Osteoblast (primary cell): ENCODE results near the gene ANKEF1. TPM values are rescaled to one million over a fixed set of nuclear protein-coding genes. Genes with fewer than 3 reads are reported as not detected.

ENCODE experiments used
- DNase-seq: peaks from one replicate; pipeline ENCODE4 v3.0.0; 2011; ENCODE audit warnings: low spot score, mixed read lengths; ENCODE audit not compliant: insufficient read length; ENCODE audit errors: missing footprints
- H2AFZ ChIP-seq: 2 replicates; pipeline ENCODE4 v1.6.0; 2011; ENCODE audit warnings: mild to moderate bottlenecking, low read length
- H3K27ac ChIP-seq: 2 replicates; pipeline ENCODE4 v1.5.1; 2011; ENCODE audit warnings: mild to moderate bottlenecking, low read depth, low read length, moderate library complexity
- H3K27me3 ChIP-seq: 2 replicates; pipeline ENCODE4 v1.6.0; 2012; ENCODE audit warnings: mild to moderate bottlenecking, control low read depth, inconsistent platforms, low read length, moderate library complexity; ENCODE audit not compliant: insufficient read depth
- H3K36me3 ChIP-seq: 2 replicates; pipeline ENCODE4 v1.5.1; 2011; ENCODE audit warnings: mild to moderate bottlenecking, low read length, control low read depth, moderate library complexity; ENCODE audit not compliant: insufficient read depth
- H3K4me1 ChIP-seq: 2 replicates; pipeline ENCODE4 v1.5.1; 2011; ENCODE audit warnings: mild to moderate bottlenecking, low read length, control low read depth, moderate library complexity; ENCODE audit not compliant: insufficient read depth
- H3K4me2 ChIP-seq: 2 replicates; pipeline ENCODE4 v1.6.0; 2011; ENCODE audit warnings: mild to moderate bottlenecking, low read length; ENCODE audit not compliant: insufficient read depth
- H3K4me3 ChIP-seq: fragments of 200-600 bp; sonication (generic); 3 replicates; pipeline ENCODE4 v1.5.1; 2012; ENCODE audit warnings: mild to moderate bottlenecking, low read length, inconsistent platforms; ENCODE audit not compliant: insufficient read depth
- H3K79me2 ChIP-seq: 2 replicates; pipeline ENCODE4 v1.6.0; 2012; ENCODE audit warnings: mild to moderate bottlenecking, low read length, control low read depth, inconsistent platforms; ENCODE audit not compliant: insufficient read depth
- H3K9me3 ChIP-seq: 2 replicates; pipeline ENCODE4 v1.5.1; 2011; ENCODE audit warnings: low read depth, low read length, control low read depth
- H4K20me1 ChIP-seq: 2 replicates; pipeline ENCODE4 v1.6.0; 2012; ENCODE audit warnings: mild to moderate bottlenecking, low read length, control low read depth; ENCODE audit not compliant: insufficient read depth
- total RNA-seq: library from RNA; depleted of rRNA; stranded (reverse); fragments of >200 nt; gene quantifications from 2 replicates; pipeline ENCODE4 v1.2.3, GENCODE V29; 2012
- TF ChIP-seq, protein P1 (sequence below): IDR thresholded peaks from 2 replicates; pipeline ENCODE4 v1.5.1; 2011; ENCODE audit warnings: mild to moderate bottlenecking, low read depth, low read length, moderate library complexity; ENCODE audit errors: extremely low read depth

Gene ANKEF1
- total RNA-seq, 1 donor = 2.5 TPM

DNA sequence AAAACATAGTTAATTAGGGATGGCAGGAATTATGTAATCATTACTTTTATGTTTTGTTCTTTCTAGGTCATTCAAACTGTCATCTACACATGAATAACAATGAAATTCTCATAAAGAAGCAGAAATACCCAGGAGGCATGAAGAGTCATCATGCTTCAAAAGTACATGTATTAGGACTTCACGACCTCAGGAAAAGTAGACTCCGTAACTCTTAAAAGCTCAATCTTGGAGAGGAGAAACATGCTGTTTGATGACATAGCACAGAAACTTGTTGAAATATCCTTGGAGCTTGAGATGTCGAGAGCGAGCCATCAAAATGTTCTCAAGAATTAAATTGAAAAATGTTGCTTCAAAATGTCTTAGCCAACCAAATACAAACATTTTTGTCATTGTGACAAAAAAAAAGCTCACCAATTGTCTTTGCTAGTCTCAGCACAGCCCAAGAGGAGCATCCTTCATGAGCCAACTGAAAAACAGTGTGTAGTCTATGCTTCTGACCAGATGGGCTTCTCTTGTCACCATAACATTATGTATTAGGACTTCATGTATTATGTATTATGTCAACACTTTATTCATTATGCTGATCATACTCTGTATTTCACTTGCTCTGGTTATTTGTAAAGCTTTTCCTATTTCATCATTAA lies 28.2 kb upstream of the ANKEF1 start:
- TF ChIP-seq, protein P1, sequence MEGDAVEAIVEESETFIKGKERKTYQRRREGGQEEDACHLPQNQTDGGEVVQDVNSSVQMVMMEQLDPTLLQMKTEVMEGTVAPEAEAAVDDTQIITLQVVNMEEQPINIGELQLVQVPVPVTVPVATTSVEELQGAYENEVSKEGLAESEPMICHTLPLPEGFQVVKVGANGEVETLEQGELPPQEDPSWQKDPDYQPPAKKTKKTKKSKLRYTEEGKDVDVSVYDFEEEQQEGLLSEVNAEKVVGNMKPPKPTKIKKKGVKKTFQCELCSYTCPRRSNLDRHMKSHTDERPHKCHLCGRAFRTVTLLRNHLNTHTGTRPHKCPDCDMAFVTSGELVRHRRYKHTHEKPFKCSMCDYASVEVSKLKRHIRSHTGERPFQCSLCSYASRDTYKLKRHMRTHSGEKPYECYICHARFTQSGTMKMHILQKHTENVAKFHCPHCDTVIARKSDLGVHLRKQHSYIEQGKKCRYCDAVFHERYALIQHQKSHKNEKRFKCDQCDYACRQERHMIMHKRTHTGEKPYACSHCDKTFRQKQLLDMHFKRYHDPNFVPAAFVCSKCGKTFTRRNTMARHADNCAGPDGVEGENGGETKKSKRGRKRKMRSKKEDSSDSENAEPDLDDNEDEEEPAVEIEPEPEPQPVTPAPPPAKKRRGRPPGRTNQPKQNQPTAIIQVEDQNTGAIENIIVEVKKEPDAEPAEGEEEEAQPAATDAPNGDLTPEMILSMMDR = no peak
- H3K27me3 ChIP-seq = no peaks in the 10 kb centered on the region
- H3K9me3 ChIP-seq = no peaks in the 10 kb centered on the region
- no peak overlapping the region for H3K4me3 ChIP-seq
- no peak overlapping the region for H3K27ac ChIP-seq
- DNase-seq = no peak
- H3K36me3 ChIP-seq = no peaks in the 10 kb centered on the region
- H2AFZ ChIP-seq = no peak overlapping the region
- H3K79me2 ChIP-seq = no peaks in the 10 kb centered on the region
- no peaks in the 10 kb centered on the region for H3K4me1 ChIP-seq
- H3K4me2 ChIP-seq = no peak overlapping the region
- H4K20me1 ChIP-seq = no peaks in the 10 kb centered on the region

DNA sequence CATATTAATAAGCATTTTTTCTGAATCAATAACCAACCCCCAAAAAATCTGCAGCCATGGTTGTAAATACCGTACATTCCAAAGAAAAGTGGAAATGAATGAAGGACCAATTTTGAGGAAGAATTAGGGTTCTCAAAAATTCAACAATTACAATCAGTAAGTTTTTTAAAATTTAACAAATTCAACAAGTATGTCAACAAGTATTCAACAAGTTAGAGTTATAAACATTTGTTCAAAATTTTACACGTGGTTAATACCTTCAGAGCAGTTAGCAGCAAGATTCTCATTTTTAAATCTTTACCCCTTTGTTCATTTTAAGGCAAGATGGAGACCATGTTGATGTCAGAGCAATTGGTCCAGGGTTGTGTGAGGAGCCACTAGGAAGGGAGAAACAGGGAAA lies 27.6 kb upstream of the ANKEF1 start:
- TF ChIP-seq, protein P1 = no peak
- Histone ChIP-seq H2AFZ (no peak overlapping the region), H3K27ac (no peak overlapping the region), H3K4me2 (no peak overlapping the region), H3K27me3 (no peaks in the 10 kb centered on the region), H3K79me2 (no peaks in the 10 kb centered on the region), H3K4me3 (no peak overlapping the region), H3K9me3 (no peaks in the 10 kb centered on the region), H3K36me3 (no peaks in the 10 kb centered on the region), H3K4me1 (no peaks in the 10 kb centered on the region), H4K20me1 (no peaks in the 10 kb centered on the region)
- no peak for DNase-seq

DNA sequence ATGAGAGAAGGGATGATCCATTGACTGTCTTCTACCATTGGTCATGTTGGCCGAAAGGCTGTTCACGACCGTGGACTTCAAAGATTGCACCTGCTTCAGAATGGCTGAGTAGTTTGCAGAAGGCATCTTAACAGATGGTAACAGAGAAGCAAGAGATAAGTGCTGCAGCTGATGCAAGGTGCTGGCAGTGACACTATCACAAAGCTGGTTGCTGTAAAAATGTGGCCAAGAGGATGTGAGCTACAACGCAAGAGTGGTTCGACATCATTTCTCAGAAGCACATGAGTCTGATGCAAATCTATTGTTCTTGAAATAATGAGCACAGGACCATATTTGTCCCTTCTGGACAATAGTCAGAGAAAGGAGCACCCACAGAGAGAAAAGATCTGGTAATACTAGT lies 27.0 kb upstream of the ANKEF1 start:
- no peaks in the 10 kb centered on the region for H3K9me3 ChIP-seq
- H3K79me2 ChIP-seq = no peaks in the 10 kb centered on the region
- H3K4me2 ChIP-seq = no peak overlapping the region
- H3K27me3 ChIP-seq = no peaks in the 10 kb centered on the region
- no peak overlapping the region for H2AFZ ChIP-seq
- no peak overlapping the region for H3K4me3 ChIP-seq
- DNase-seq = no peak
- H3K36me3 ChIP-seq = no peaks in the 10 kb centered on the region
- no peak overlapping the region for H3K27ac ChIP-seq
- H4K20me1 ChIP-seq = no peaks in the 10 kb centered on the region
- no peaks in the 10 kb centered on the region for H3K4me1 ChIP-seq
- TF ChIP-seq, protein P1 = no peak

DNA sequence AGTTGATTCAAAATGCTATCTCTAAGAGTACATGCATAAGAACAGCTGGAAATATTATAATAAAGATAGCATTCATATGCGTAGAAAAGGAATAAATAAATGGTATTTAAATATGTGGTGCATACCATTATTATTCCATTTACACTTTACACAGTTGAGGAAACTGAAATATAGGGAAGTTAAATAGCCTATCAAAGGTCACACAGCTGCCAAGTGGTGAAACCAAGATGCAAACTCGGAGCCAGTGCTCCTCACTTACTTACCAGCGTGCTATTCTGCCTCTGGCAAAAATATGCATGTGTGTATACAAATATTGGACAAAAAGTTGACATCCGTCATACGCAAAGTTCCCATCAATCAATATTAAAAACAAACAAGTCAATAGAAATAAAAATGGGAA lies 22.3 kb upstream of the ANKEF1 start:
- H4K20me1 ChIP-seq = no peaks in the 10 kb centered on the region
- TF ChIP-seq, protein P1 = no peak
- H3K4me2 ChIP-seq = no peak overlapping the region
- H3K27me3 ChIP-seq = no peaks in the 10 kb centered on the region
- H3K4me1 ChIP-seq = no peaks in the 10 kb centered on the region
- H2AFZ ChIP-seq = no peak overlapping the region
- no peak for DNase-seq
- H3K27ac ChIP-seq = no peak overlapping the region
- H3K36me3 ChIP-seq = no peaks in the 10 kb centered on the region
- no peak overlapping the region for H3K4me3 ChIP-seq
- H3K79me2 ChIP-seq = no peaks in the 10 kb centered on the region
- no peaks in the 10 kb centered on the region for H3K9me3 ChIP-seq
